Nephron (organoid): ENCODE data around the gene NECAB3.

Experiments
- H3K27ac Mint-ChIP-seq, 3 experiments: 2 replicates each; pipeline ENCODE4 v1.8.0; 2020; ENCODE audit warnings: mixed read lengths in 3 of 3, mild to moderate bottlenecking in 2 of 3, moderate library complexity in 1 of 3
- H3K27me3 Mint-ChIP-seq: 2 replicates; pipeline ENCODE4 v1.8.0; 2021; ENCODE audit warnings: low read depth, mild to moderate bottlenecking, moderate library complexity, mixed read lengths
- H3K36me3 Mint-ChIP-seq: 2 replicates; pipeline ENCODE4 v1.8.0; 2020; ENCODE audit warnings: low read depth, mixed read lengths
- H3K4me1 Mint-ChIP-seq: 2 replicates; pipeline ENCODE4 v1.8.0; 2020; ENCODE audit warnings: mixed read lengths
- H3K4me3 Mint-ChIP-seq, 3 experiments: 2 replicates each; pipeline ENCODE4 v1.8.0; 2020; ENCODE audit warnings: mild to moderate bottlenecking in 3 of 3, mixed read lengths in 3 of 3, moderate library complexity in 2 of 3
- H3K9me3 Mint-ChIP-seq: 2 replicates; pipeline ENCODE4 v1.8.0; 2020; ENCODE audit warnings: mixed read lengths
- TF ChIP-seq, protein P1 (sequence below), 3 experiments: fragments of 200-600 bp; sonication (generic); IDR thresholded peaks; one replicate each; pipeline ENCODE4 v1.5.0; 2021; ENCODE audit warnings: antibody characterized with exemption in 3 of 3; ENCODE audit not compliant: unreplicated experiment in 3 of 3

Gene NECAB3

DNA sequence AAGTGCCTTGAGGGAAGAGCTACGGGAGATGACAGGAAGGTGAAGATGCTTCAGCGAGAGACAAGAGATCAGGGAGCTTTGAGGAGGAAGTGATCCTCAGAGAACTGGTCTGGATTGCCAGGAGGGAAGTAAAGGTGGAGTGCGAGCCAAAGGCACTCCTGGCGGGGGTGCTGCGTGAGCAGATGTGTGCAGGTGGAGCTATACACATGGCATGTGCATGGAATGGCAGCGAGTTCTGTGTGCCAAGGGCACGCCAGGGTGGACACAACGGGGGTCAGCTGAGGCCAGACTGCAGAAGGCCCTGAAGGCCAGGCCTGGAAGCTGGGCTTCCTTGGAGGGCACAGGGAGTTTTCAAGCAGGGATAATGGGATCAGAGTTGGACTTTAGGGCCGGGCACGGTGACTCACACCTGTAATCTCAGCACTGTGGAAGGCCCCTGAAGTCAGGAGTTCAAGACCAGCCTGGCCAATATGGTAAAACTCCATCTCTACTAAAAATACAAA is 39.7 kb upstream of the NECAB3 start:
- H3K36me3 Mint-ChIP-seq, result no peaks in the 10 kb centered on the region

DNA sequence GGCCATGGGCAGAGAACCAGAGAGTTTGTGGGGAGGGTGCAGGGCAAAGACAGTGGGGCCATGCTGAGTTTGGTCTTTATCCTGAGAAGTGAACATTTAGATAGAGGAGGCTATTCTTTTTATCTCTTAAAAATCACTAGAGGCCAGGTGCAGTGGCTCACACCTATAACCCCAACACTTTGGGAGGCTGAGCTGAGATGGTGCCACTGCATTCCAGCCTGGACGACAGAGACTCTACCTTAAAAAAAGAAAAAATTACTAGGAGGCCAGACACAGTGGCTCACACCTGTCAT is 37.2 kb upstream of the NECAB3 start:
- TF ChIP-seq, protein P1, sequence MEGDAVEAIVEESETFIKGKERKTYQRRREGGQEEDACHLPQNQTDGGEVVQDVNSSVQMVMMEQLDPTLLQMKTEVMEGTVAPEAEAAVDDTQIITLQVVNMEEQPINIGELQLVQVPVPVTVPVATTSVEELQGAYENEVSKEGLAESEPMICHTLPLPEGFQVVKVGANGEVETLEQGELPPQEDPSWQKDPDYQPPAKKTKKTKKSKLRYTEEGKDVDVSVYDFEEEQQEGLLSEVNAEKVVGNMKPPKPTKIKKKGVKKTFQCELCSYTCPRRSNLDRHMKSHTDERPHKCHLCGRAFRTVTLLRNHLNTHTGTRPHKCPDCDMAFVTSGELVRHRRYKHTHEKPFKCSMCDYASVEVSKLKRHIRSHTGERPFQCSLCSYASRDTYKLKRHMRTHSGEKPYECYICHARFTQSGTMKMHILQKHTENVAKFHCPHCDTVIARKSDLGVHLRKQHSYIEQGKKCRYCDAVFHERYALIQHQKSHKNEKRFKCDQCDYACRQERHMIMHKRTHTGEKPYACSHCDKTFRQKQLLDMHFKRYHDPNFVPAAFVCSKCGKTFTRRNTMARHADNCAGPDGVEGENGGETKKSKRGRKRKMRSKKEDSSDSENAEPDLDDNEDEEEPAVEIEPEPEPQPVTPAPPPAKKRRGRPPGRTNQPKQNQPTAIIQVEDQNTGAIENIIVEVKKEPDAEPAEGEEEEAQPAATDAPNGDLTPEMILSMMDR (IDR thresholded peaks at IDR 0.05; ENCODE audit: unreplicated experiment in 3 of 3), result no peak
- no peak overlapping the region for H3K27ac Mint-ChIP-seq
- no peak overlapping the region for H3K4me3 Mint-ChIP-seq
- H3K36me3 Mint-ChIP-seq, result no peaks in the 10 kb centered on the region
- no peaks in the 10 kb centered on the region for H3K4me1 Mint-ChIP-seq
- no peaks in the 10 kb centered on the region for H3K9me3 Mint-ChIP-seq
- H3K27me3 Mint-ChIP-seq, result peaks cover 3% of the 10 kb centered on the region

More for the DNA sequence above, 39.7 kb upstream of the NECAB3 start:
- H3K27ac Mint-ChIP-seq, result no peak overlapping the region
- TF ChIP-seq, protein P1 (IDR thresholded peaks at IDR 0.05; ENCODE audit: unreplicated experiment in 3 of 3), result no peak
- H3K4me1 Mint-ChIP-seq, result no peaks in the 10 kb centered on the region
- no peaks in the 10 kb centered on the region for H3K27me3 Mint-ChIP-seq
- no peaks in the 10 kb centered on the region for H3K9me3 Mint-ChIP-seq
- no peak overlapping the region for H3K4me3 Mint-ChIP-seq

DNA sequence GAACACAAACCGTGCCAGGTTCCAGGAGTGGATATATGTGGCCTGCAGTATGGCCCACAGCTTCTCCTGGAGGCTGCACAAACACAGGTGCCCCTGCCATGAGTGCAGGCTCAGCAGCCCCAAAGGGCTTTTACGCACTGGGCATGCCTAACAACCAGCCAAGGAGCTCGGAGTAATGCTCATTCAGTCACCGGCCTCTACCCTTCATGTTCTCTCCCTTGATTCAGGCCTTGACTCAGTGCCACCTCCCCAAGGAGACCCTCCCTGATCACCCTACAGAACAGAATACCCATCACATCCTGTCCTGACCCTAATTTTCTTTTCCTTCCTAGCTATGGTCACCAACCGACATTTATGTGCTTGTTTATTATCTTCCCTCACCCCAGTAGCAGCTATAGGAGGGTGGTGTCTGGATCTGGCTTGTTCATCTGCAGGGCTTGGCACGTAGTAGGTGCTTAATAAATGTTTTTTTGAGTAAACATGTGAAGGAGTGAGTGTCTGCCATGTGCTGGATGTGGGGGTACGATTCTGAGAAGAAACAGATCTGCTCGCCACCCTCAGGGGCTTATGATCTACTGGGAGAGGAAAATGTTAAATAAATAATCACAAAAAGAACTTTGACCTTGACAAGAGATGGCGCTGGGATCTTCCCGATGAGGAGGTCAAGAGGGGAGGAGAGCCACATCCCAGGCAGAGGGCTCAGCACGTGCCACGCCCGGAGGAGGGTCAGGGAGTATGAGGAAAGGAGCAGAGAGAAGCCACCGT is 36.6 kb upstream of the NECAB3 start:
- Mint-ChIP-seq H3K36me3 (no peaks in the 10 kb centered on the region), H3K4me1 (no peaks in the 10 kb centered on the region), H3K27ac (no peak overlapping the region), H3K27me3 (peaks cover 3% of the 10 kb centered on the region), H3K4me3 (no peak overlapping the region), H3K9me3 (no peaks in the 10 kb centered on the region)
- TF ChIP-seq, protein P1 (IDR thresholded peaks at IDR 0.05; ENCODE audit: unreplicated experiment in 3 of 3), result no peak

DNA sequence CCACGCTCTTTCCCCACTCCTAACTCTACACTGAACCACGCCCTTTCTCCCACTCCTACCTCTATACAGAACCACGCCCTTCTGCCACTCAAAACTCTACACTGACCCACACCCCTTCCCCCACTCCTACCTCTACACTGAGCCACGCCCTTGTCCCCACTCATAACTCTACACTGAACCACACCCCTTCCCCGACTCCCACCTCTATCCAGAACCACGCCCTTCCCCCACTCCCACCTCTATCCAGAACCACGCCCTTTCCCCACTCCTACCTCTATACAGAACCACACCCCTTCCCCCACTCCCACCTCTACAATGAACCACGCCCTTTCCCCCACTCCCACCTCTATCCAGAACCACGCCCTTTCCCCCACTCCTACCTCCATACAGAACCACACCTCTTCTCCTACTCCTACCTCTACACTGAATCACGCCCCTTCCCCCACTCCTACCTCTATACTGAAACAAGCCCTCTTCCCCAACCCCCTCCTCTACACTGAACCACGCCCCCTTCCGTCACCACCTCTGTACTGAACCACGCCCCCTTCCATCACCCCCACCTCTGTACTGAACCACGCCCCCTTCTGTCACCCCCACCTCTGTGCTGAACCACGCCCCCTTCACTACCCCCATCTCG is 35.8 kb upstream of the NECAB3 start:
- Mint-ChIP-seq H3K36me3 (no peaks in the 10 kb centered on the region), H3K9me3 (no peaks in the 10 kb centered on the region), H3K27ac (no peak overlapping the region), H3K4me3 (no peak overlapping the region), H3K27me3 (peaks cover 3% of the 10 kb centered on the region), H3K4me1 (no peaks in the 10 kb centered on the region)
- TF ChIP-seq, protein P1 (IDR thresholded peaks at IDR 0.05; ENCODE audit: unreplicated experiment in 3 of 3), result no peak

DNA sequence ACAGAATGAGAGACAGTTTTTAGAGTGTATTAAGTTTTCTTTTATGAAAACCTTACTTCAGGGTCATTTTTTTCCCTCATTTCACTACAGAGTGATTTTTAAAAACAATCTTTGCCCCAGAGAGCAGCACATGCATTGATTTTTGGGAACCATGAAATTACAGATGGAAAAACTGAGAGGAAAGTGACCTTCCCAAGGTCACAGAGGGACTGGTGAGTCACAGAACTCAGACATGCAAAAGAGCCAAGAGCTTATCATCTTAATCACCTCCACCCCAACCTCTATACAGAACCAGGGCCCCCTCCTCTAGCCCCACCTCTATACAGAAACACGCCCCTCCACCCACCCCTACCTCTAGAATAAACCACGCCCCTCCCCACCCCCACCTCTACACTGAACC is 35.2 kb upstream of the NECAB3 start:
- Mint-ChIP-seq H3K4me1 (no peaks in the 10 kb centered on the region), H3K27me3 (peaks cover 3% of the 10 kb centered on the region), H3K4me3 (no peak overlapping the region), H3K9me3 (no peaks in the 10 kb centered on the region), H3K36me3 (no peaks in the 10 kb centered on the region), H3K27ac (no peak overlapping the region)
- TF ChIP-seq, protein P1 (IDR thresholded peaks at IDR 0.05; ENCODE audit: unreplicated experiment in 3 of 3), result no peak

DNA sequence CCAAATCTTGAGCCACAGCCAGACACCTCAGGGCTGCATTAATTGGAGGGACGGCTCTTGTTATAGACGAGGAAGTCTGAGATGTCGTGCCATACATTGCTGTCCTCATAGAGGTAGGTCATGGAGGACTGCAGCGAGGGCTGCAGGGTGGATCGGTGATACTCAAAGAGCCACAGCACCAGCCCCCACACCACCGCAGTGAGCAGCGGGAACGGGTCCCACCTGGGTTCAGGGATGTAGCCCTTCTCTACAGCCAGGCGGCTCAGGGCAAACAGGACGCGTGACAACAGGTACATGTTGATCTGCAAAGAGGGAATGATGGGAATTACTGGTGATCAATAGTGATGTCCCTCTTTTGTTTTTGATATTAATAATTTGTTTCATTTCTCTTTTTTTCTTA is 33.4 kb upstream of the NECAB3 start:
- peaks cover 5% of the 10 kb centered on the region for H3K4me1 Mint-ChIP-seq
- H3K9me3 Mint-ChIP-seq, result no peaks in the 10 kb centered on the region
- H3K4me3 Mint-ChIP-seq, result no peak overlapping the region
- H3K36me3 Mint-ChIP-seq, result no peaks in the 10 kb centered on the region
- no peak overlapping the region for H3K27ac Mint-ChIP-seq
- peaks cover 3% of the 10 kb centered on the region for H3K27me3 Mint-ChIP-seq
- TF ChIP-seq, protein P1 (IDR thresholded peaks at IDR 0.05; ENCODE audit: unreplicated experiment in 3 of 3), result no peak
